ENCODE measurements around the gene ZCCHC2.

ZCCHC2 gene

DNA sequence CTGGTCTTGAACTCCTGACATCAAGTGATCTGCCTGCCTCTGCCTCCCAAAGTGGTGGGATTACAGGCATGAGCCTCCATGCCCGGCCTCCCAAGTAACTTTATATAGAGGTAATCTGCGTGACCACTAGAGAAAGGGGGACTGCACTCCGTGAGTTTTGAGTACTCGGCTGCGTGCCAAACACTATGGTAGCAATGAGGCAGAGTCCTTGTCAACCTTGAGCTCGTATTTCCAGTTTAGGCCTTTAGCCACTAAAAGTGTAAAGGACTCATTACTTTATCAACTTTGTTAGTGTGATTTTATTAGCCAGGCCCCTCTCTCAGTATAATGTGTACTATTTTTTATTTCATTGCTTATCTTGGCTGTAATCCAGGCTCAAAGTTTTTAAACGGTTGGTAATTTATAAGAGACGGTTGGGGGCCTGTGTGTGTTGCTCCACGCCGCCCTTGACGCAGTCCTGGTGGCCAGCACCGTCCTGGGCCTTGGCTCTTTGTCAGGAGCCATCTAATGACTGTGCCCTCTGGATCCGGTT is 56.2 kb downstream of the ZCCHC2 start:
- no peak for DNase-seq (ENCODE audit: low read depth)

DNA sequence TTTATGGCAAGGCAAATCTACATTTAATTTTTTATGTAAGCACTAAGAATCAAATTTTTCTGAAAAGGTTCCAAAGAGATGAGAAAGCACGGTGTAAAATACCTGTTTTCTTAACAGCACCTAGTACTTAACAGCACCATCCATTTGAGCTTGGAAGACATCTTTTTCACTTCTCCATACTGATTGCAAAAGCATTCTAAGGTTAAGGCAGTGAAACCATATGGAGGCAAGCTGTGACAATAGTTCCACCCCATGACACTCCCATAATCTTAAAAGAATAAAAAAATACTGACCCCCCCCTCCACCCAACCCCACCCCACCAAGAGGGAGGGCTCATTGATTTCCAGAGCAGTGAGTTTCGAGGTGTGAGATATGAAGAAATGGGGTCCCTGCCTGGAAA is 60.6 kb downstream of the ZCCHC2 start:
- DNase-seq (ENCODE audit: low read depth), result no peak

DNA sequence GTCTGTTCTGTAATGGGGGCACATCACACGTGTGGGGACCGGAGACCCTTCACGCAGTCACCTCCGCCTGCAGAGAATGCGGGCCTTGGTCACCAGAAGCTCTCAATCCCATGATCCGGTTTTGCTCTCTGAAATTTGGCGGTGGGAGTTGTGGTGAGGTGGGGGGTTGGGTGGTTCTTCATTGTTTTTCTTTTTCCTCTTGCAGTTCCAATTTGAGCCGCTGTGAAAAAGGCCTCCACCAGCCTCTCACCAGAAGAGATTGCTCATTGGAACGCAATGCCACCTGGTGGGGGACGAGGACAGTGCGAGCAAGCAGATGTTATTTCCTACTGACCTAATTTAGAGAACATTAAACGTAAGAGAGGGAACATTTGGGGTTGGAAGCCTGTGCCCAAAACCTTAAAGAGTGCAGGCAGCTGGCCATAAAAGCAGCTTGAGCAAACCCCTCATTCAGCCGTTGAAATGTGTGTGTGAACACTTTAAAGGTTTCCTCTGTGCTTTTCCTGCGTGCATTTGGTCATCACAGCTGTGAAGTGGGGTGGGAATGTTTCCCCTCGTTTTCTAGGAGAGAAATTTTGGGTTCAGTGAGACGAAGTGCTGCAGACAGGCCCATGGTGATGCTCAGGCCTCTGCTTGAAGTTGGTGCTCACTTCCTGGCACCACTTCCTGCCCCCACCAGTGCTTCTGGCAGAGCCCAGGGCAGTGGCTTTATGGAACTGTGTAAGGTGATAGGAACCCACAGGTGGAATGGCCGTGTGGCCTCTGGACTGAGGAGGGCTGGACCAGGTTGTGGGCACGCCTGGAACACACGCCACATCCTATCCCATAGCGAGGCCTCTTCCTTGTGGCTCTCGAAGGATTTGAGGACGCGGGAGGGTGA is 61.7 kb downstream of the ZCCHC2 start:
- peak; percentile 25 for DNase-seq (ENCODE audit: low read depth)

DNA sequence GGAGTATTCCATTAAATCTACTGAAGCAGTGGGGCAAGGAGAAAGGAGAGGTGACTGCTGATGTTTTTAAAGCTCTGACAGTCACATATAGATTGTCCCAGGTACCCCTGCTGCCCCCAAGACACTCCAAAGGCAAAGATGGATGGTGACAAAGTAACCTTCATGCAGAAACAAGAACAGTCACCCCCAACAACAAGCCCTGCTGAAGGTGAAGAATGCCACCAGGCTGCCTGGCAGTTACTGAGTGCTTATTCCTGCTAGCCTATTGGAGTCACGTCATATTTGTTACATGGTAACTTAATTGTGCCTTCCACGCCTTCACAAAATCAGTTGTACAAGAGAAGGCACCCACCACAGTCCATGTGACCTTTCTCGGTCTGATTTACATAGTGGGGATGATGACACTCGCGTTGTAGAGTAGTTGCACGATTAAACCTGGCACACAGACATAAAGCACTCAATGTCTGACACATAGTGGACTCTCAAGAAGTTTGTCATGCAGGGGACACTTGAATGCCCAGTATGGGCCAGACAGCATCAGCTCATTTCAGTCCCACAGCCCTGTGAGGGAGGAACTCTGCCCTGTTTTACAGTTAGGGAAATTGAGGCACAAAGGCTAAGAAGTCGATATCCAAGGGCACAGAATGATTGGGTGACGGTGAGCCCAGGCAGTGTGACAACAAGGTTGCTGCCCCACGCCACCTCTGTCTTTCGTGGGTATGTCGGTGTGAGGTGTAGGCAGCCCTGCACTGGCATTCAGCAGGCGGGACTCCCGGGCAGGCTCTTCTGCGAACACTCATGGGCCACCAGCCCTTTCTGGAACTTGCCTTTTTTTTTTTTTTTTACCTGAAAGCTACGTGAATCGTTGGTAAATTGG is 62.7 kb downstream of the ZCCHC2 start:
- no peak for DNase-seq (ENCODE audit: low read depth)

DNA sequence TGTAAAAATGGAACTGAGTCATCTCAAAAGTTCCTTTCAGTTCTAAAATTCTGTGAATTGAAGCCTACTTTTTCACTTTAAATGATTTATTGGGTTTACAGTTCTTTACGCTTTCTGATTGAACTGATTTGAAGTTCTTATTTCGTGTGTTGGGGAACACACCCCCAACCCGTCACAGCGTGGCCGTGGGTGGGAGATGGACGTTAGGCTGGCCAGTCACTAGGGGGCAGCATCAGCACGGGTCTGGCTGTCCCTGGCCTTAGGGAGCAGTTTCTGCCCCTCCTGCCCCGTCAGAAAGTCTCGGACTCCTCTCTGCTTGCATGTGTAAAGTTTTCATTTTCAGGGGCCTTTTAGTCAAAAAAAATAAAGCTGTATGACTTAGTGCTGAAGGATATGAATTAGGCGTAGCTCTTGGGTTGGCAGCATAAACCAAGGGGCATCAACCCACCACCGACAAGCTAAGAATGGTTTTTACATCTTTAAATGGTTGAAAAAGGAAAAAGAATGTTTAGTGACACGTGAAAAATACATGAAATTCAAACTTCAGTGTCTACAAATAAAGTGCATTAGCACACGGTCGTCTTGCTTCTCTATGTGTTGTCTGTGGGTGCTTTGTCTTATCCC is 63.4 kb downstream of the ZCCHC2 start:
- peak; percentile 3 for DNase-seq (ENCODE audit: low read depth)

DNA sequence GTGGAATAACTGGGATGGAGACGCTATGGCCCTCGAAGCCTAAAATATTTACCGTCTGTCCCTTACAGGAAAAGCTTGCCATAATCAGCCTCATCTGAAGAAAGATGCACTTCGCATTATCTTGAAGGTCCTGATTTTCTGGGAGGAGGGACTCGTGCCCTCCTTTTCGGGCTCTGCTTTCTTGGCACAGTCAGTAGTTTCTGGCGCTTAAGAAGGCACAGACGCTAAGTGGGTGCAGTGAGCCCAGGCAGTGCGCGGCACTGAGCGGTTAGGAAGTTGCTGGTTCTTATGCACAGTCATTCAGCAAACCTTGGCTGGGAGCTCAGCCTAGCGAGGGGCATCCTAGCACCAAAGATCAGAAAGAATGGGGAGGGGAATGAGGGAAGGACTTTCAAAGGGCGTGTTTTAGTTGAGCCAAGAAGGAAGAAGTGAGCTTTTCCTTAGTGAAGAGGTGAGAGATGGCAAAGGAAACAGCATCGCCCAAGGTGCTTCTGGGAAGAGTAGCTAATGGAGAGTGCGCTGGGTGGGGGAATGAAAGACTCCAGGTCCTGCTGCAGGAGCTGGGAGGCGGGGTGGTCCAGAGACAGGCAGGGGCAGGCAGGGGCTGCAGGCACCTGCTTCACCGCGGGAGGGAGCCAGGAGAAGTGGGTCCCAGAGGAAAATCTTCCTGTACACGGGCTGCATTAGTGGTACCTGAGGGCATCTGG is 64.1 kb downstream of the ZCCHC2 start:
- no peak for DNase-seq (ENCODE audit: low read depth)

DNA sequence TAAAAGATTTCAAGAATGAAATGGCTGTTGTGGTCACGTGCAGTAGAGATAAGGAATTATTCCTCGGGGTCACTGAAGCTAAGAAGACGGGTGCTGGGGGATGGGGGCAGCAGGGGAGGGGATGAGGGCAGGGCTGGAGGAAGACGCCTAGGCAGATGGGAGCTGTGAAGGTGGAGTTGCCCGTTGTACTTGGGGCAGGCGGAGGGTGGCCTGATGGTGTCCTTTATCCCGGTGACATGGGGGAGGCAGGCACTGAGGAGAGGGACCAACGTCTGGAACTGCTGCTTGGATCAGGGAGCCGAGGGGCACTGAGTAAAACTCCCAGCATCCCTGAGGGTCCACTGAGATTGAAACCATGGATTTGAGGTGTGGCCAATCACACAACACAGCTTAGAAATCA is 64.9 kb downstream of the ZCCHC2 start:
- DNase-seq (ENCODE audit: low read depth), result no peak

DNA sequence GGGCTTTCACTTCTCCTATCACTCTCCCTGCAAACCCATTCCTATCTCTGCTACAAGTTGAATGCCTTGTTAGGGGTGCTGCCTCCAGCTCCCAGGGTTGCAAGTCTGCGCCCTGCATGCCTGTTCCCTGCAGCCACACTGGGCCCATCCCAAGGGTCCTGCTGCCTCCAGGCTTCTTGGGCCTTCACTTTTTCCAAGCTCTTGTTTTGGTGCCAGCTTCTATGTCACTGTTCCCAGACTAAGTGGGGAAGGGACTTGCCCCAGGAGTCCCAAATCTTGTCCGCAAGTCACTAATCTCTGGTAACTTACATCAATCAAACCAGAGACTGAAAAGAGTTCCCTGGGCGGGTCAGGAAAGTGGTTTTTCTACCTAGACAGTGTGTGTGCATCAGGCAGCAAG is 65.4 kb downstream of the ZCCHC2 start:
- no peak for DNase-seq (ENCODE audit: low read depth)

DNA sequence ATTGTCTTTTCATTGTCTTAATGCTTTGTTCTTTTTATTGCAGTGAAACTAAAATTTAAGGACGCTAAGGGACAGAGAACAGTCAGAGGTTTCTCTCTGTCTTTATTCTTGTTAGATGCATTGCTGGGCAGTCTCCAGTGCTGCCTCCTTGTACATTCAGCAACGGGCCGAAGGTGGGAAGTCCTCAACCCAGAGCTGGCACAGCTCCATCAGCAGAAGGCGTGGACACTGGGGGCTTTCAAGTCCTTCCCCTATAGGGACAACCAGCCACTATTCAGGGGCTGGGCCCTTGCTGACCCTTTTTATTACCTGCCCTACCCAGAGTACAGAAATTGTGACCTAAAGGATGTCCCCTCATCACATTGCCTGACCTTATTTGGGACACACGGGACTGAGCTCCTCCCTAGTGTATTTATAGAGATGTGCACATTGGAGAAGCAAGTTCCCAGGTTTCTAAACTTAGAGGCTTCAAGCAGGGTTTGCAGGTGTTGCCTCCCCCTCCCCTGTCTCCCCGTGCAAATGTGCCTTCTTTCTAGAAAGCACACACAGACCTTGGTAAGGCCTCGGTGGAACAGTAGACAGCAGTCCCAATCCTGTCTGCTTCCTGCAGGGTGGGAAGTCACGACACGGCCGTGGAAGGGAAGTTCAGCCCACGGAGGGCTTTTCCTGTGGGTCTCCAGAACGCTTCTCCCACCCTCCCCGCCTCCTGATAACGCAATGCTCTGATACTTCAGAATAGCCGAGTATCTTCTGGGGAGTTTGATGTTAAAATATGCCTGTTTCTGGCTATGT is 68.2 kb downstream of the ZCCHC2 start:
- no peak for DNase-seq (ENCODE audit: low read depth)

DNA sequence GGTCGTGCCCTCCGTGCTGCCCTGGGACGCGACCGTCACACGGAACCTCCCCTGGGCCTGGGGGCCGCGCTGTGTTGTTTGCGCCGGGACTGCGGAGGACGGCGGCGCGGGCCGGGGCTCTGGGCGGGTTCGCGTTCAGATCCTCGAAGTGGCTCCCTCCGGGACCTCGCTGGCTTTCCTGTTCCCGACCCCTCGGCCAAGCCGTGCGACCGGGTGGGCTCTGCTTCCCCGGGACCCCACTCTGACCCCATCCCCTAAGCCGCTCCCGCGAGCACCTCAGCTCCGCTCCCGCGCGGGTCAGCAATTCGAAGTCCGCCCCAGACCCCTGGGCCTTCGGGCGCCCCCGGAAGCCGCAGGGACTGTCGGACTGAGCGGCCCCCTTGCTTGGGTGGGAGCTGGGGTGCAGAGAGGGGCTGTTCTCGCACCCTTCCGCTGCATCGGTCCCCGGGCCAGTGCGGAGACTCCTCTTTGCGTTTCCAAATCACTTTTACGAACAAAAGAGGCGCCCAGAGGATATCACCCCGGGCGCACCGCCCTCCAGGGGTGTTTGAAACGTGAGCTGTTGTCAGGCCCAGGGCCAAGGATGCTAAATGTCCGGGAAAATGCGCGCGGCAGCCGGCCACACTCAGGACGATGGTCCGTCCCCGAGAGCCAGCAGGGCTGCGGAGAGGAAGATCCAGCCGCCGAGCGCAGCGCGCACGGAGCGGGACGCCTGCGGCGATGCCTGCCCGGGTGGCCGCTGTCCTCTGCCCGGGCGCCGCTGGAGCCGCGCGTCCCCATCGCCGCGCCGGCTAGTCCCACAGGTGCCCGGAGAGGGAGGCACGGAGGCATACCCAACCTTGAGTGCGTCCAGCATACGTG is 73.5 kb downstream of the ZCCHC2 start:
- DNase-seq (ENCODE audit: low read depth), result no peak

DNA sequence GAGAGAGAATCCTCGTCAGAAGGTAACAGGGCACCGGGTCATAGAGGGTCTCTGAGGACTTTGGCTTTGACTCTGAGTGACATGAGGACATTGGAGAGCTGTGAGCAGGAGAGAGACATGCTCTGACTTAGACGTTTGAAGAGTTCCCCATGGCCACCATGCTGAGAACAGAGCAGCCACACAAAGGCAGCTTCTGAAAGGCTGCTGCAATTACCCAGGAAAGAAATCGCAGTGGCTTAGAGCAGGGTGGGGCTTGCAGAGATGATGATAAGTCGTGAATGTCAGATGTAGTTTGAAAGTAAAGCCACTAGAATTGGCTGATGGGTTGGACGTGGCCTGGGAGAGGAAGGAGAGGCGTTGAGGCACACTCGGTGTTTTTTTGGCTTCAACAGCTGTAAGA is 79.0 kb downstream of the ZCCHC2 start:
- no peak for DNase-seq (ENCODE audit: low read depth)

DNA sequence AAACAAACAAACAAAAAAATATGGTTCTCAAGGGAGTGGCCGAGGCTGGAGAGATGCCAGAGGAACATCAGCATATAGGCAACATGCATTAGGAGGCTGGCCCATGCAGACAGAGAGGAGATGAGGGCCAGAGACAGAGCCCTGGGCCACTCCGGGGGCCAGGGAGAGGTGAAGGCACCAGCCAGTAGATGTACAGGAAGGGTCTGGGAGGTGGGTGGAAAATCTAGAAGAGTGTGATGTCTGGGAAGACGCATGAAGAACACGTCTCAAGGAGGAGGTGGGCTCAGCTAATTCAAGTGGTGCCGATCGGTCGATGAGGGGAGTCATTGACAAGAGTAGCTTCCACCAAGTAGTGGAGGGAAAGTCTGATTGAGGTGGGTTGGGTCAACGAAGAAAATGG is 79.9 kb downstream of the ZCCHC2 start:
- DNase-seq (ENCODE audit: low read depth), result no peak

DNA sequence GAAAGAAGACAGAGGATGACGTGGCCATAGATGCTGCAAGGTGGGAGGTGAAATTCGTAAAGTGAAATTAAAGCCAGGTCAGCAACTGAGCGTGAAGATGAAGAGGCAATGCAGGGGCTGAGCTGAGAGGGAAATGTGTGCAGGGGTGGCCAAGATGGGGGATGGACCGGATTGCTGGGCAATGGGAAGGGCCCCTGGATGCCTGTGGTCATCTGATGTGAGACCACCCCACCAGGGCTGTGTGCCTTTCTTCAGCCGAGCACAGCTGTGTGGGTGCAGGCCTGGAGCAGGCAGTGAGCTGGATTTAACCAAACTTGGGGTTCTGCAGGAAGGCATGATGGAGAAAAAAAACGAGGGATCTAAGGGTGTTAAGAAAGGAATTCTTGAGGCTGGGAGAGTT is 80.4 kb downstream of the ZCCHC2 start:
- DNase-seq (ENCODE audit: low read depth), result no peak

DNA sequence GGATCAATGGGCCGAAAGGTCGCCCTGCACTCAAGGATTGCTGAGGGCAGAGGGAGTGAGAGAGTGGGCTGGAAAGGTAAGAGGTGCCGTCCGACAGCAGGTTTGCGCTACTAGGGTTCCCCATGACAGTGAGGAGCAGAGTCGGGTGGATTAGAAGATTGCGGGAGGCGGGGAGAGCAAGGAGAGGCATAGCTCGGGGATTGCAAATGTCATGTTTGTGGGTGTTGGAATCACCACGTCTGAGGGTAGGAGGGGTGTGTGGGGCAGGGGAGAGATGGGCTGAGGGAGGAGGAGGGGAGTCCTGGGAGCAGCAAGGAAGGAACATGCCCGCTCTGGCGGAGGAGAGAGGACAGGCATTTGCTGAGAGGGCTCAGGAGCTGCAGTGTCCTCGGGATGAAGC is 81.2 kb downstream of the ZCCHC2 start:
- DNase-seq (ENCODE audit: low read depth), result no peak

DNA sequence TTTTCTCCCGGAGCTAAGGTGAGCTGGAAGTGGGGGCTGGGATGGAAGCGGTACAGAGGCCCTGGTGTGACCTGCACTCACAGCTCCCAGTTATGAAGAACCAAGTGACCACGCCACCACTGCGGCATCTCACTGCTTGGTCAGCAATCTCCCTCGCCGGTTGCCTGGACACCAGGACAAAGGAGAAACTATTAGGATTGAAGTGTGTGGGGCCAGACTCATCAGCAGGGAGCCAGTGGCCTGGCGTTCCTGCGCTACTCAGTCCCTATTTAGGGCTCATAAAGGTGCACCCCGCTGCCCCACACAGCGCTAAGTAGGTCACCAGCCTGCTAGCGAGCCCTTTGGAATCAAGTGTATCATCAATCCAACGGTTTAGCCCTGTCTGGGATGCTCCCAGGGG is 82.9 kb downstream of the ZCCHC2 start:
- no peak for DNase-seq (ENCODE audit: low read depth)

DNA sequence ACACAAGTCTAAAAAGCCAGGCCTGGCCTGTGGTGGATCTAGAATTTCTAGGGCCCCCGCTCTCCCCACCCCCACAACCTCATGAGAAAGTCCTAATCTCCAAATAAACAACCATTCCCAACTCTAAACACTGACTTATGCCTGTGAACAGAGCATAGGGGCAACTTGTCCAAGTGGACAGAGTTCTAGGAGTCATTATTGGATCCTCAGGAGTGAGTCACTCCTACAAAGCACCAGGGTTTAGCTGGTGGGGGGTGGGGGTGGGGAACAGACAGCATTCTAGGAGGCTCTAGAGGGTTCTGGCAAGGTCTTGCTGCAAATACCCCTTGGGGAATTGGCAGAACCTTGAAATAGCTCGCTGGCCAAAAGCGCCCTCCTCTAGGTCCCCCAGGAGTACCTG is 83.3 kb downstream of the ZCCHC2 start:
- no peak for DNase-seq (ENCODE audit: low read depth)

DNA sequence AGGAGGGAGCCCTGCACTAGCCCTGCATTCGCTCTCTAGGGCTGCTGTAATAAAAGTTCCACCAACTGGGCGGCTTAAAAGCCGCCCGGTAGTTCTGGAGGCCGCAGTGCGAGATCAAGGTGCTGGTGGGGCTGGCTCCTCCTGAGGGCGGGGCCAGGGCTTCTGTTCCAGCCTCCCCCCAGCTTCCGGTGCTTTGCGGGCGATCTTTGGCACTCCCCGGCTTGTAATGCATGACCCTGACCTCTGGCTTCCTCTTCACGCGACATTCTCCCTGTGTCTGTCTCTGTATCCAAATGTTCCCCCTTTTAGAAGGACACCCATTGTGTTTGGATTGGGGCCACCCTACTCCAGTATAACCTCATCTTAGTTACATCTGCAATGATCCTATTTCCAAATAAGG is 84.5 kb downstream of the ZCCHC2 start:
- no peak for DNase-seq (ENCODE audit: low read depth)

DNA sequence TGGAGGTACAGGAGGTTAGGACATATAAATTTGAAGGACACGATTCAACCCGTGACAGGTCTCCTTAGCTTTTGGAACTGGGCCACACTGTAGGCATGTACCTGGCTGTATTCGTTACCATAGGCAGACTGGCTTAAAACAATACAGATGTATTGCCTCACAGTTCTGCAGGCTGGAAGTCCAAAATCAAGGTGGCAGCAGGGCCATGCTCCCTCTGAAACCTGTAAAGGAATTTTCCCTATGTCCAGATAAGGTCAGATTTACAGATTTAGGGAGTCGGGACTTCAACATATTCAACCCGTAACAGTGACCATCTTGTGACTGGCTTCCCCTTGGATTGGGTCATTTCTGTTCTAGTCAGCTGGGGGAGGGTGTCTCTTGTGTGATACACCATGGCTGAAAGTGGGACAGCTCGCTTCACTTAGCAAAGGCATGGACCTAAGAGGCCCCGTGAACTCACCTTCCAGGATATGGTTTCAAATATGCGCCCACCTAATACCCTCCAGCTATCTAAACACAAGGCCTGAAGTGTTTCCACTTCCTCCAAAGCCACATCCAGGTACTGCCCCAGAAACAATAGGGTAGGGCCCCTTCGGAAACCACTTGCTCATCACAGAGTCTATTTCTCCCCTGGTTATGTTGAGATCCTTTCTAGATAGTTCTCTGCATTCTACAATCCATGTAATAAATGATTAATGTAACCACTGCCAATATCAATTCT is 85.0 kb downstream of the ZCCHC2 start:
- DNase-seq (ENCODE audit: low read depth), result no peak

DNA sequence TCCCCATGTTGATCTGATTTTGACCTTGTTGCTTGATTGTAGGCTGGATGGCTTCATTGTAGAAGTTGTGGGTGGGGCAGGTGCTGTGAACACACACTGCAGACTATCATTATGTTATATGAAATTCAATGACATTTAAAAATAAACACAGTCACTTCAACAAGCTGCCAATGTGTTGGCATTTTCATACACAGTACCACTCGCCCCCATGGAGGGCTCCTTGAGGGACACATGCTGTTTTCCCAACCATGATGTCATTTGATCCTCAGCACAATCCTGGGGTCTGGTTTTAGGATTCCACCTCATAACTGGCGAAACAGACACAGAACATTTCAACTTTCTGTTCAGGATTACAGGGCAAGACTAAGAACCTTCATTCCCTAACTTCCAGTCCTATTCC is 86.9 kb downstream of the ZCCHC2 start:
- no peak for DNase-seq (ENCODE audit: low read depth)

DNA sequence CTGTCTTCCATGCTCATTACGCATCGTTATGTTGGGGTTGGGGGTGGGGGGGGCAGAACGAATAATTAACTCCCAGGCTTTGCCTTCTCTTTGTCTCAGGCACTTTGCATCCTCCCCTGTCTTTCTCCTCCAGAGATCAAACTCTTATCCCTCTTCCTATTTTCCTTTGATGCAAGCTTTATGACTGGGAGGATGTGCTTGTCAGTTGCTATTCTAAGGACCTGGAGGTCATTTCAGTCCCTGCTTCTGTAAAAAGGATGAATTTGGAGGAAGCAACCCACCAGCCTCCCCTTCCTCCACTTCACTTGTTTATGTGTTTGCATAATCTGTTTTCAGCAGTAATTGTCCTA is 87.5 kb downstream of the ZCCHC2 start:
- no peak for DNase-seq (ENCODE audit: low read depth)
